K562 (cell line): ENCODE results near the gene MOXD1. TPM values are rescaled to one million over a fixed set of nuclear protein-coding genes. Genes with fewer than 3 reads are reported as not detected.

Source experiments
- ATAC-seq: fragments of 200-7000 bp; cut with Tn5 transposase; 3 replicates; pipeline ENCODE4 v1.9.1; 2020; ENCODE audit warnings: moderate library complexity
- BruUV-seq: library from RNA; stranded (reverse); fragments of 400-500 nt; replicated peaks from 2 replicates; lab custom pipeline; 2021; lab: Mats Ljungman, UMichigan
- CTCF ChIA-PET: fragments of 300-600 bp; formaldehyde crosslinking; extraction: SDS; loops from one replicate; lab custom pipeline; 2021; ENCODE audit warnings: low intra/inter-chr PET ratio; lab: Yijun Ruan, JAX
- POLR2A ChIA-PET: fragments of 300-600, 350-650 bp; sonication (Branson Sonifier 250); formaldehyde crosslinking; extraction: SDS; loops from one replicate; lab custom pipeline; 2021; ENCODE audit warnings: antibody characterized with exemption, inconsistent platforms; lab: Yijun Ruan, JAX
- DNase-seq, 4 experiments: peaks; one replicate each; pipeline versions ENCODE4 v3.0.0 to v3.0.0-alpha.2; 2011 to 2018; ENCODE audit warnings: low spot score in 3 of 4, mixed read lengths in 3 of 4; ENCODE audit errors: extremely low read depth in 1 of 4
- FAIRE-seq: peaks from 2 replicates; lab custom pipeline; 2011; peaks lifted over from hg19 to GRCh38; lab: Jason Lieb, UNC
- H2AFZ ChIP-seq: 2 replicates; pipeline ENCODE4 v1.6.0; 2011; ENCODE audit warnings: low read depth, low read length, control low read depth, inconsistent platforms
- H3K27ac ChIP-seq: fragments of 200-600 bp; 3 replicates; pipeline ENCODE4 v1.8.0; 2011; ENCODE audit warnings: low read depth, mild to moderate bottlenecking, control low read depth, inconsistent platforms, low read length, moderate library complexity, mixed read lengths; ENCODE audit errors: extremely low read depth
- H3K27me3 ChIP-seq, 2 experiments: fragments of 300-600 bp in 1 of 2; 2 replicates in 1 of 2; 3 replicates in 1 of 2; pipeline versions ENCODE4 v1.6.0 to v1.8.0; 2011; ENCODE audit warnings: inconsistent platforms in 2 of 2, low read length in 2 of 2, mild to moderate bottlenecking in 1 of 2, mixed read lengths in 1 of 2, moderate library complexity in 1 of 2; ENCODE audit not compliant: control insufficient read depth in 2 of 2, insufficient read depth in 2 of 2
- H3K36me3 ChIP-seq: fragments of 300-600 bp; 3 replicates; pipeline ENCODE4 v1.8.0; 2011; ENCODE audit warnings: mild to moderate bottlenecking, low read length, inconsistent platforms; ENCODE audit not compliant: control insufficient read depth, insufficient read depth
- H3K4me1 ChIP-seq, 2 experiments: fragments of 200-600 bp in 1 of 2; replicated peaks in 1 of 2; 2 replicates in 1 of 2; 3 replicates in 1 of 2; pipeline versions ENCODE4 v1.5.1 to v1.8.0; 2011; ENCODE audit warnings: inconsistent platforms in 2 of 2, low read length in 2 of 2, mild to moderate bottlenecking in 1 of 2, mixed read lengths in 1 of 2, moderate library complexity in 1 of 2; ENCODE audit not compliant: control insufficient read depth in 2 of 2, insufficient read depth in 2 of 2
- H3K4me2 ChIP-seq: 2 replicates; pipeline ENCODE4 v1.6.1; 2011; ENCODE audit warnings: low read length, control low read depth, inconsistent platforms, mixed read lengths; ENCODE audit not compliant: insufficient read depth
- H3K4me3 ChIP-seq: fragments of 200-600 bp; sonication (generic), shearing (Covaris generic); 2 replicates; pipeline ENCODE4 v1.5.1; 2016; ENCODE audit warnings: control low read depth, inconsistent platforms
- H3K79me2 ChIP-seq: fragments of 200-600 bp; 3 replicates; pipeline ENCODE4 v1.8.0; 2011; ENCODE audit warnings: low read length, inconsistent platforms; ENCODE audit not compliant: control insufficient read depth, insufficient read depth
- H3K9ac ChIP-seq, 2 experiments: 2 replicates each; pipeline versions ENCODE4 v1.6.0 to v1.6.1; 2011; ENCODE audit warnings: low read depth in 2 of 2, low read length in 2 of 2, control low read depth in 1 of 2, inconsistent platforms in 1 of 2, mild to moderate bottlenecking in 1 of 2, mixed read lengths in 1 of 2; ENCODE audit not compliant: insufficient read depth in 1 of 2
- H3K9me1 ChIP-seq: one replicate; pipeline ENCODE4 v1.6.0; 2011; ENCODE audit warnings: inconsistent platforms, mild to moderate bottlenecking, low read length, moderate library complexity; ENCODE audit not compliant: control insufficient read depth, insufficient read depth
- H3K9me3 ChIP-seq: replicated peaks from 2 replicates; pipeline ENCODE4 v1.5.1; 2011; ENCODE audit warnings: low read depth, low read length, inconsistent platforms; ENCODE audit not compliant: control insufficient read depth, insufficient read depth
- H4K20me1 ChIP-seq: replicated peaks from 2 replicates; pipeline ENCODE4 v1.6.1; 2011; ENCODE audit warnings: low read length, inconsistent platforms, mixed read lengths; ENCODE audit not compliant: control insufficient read depth, insufficient read depth
- ASH1L ChIP-seq: fragments of 450-650 bp; IDR thresholded peaks from 2 replicates; pipeline ENCODE4 v1.6.1; 2018; ENCODE audit warnings: borderline replicate concordance, mild to moderate bottlenecking, low read depth; ENCODE audit not compliant: partially characterized antibody
- E2F8 ChIP-seq: fragments of 450-650 bp; IDR thresholded peaks from 2 replicates; pipeline ENCODE4 v1.7.1; 2018; ENCODE audit warnings: mild to moderate bottlenecking, low read depth; ENCODE audit not compliant: partially characterized antibody
- ESRRA ChIP-seq: fragments of 450-650 bp; IDR thresholded peaks from 2 replicates; pipeline ENCODE4 v1.6.1; 2014; ENCODE audit warnings: low read depth, mild to moderate bottlenecking, moderate library complexity, borderline replicate concordance
- HES1 ChIP-seq: fragments of 450-650 bp; IDR thresholded peaks from 2 replicates; pipeline ENCODE4 v1.6.1; 2016; ENCODE audit warnings: low read depth, mild to moderate bottlenecking, moderate library complexity
- HOMEZ ChIP-seq: fragments of 250-450 bp; sonication (Bioruptor Pico); IDR thresholded peaks from 2 replicates; pipeline ENCODE4 v1.4.0; 2020; ENCODE audit warnings: mild to moderate bottlenecking, moderate library complexity
- IRF2 ChIP-seq: sonication (generic); formaldehyde crosslinking; IDR thresholded peaks from 2 replicates; pipeline ENCODE4 v1.8.1; 2022; ENCODE audit warnings: mild to moderate bottlenecking, missing genetic modification reagents
- SAFB2 ChIP-seq: fragments of 200-400 bp; formaldehyde crosslinking; IDR thresholded peaks from 2 replicates; pipeline ENCODE4 v1.6.1; 2018; ENCODE audit warnings: borderline replicate concordance, low read length, low read depth, moderate library complexity; ENCODE audit not compliant: severe bottlenecking
- ZBTB11 ChIP-seq, 3 experiments: fragments of 200-800 bp in 1 of 3; fragments of 250-450 bp in 1 of 3; fragments of 450-650 bp in 1 of 3; sonication (Bioruptor Pico) in 1 of 3; sonication (Bioruptor generic) in 1 of 3; formaldehyde crosslinking in 1 of 3; IDR thresholded peaks; 2 replicates each; pipeline versions ENCODE4 v1.6.1 to v1.8.0; 2016 to 2022; ENCODE audit warnings: mild to moderate bottlenecking in 2 of 3, missing genetic modification characterization in 2 of 3, missing compliant biosample characterization in 1 of 3, moderate library complexity in 1 of 3
- ZNF274 ChIP-seq: IDR thresholded peaks from 2 replicates; pipeline ENCODE4 v1.6.1; 2011; ENCODE audit warnings: low read depth, mild to moderate bottlenecking, low read length, moderate library complexity, borderline replicate concordance
- ZNF384 ChIP-seq: IDR thresholded peaks from 2 replicates; pipeline ENCODE4 v1.6.1; 2012; ENCODE audit warnings: low read depth, low read length, improper control_type of control experiment
- ZNF668 ChIP-seq: fragments of 250-450 bp; sonication (Bioruptor Pico); IDR thresholded peaks from 2 replicates; pipeline ENCODE4 v1.8.0; 2022; ENCODE audit warnings: mild to moderate bottlenecking, inconsistent platforms
- WGBS: fragments of 100-300 bp; shearing (Covaris generic); methylation state at CpG from one replicate; pipeline ENCODE4 v1.1.6; 2016; ENCODE audit warnings: low coverage, mixed read lengths; ENCODE audit not compliant: insufficient coverage; ENCODE audit errors: missing lambda C conversion rate; 5-methylcytosine and 5-hydroxymethylcytosine counted together
- in situ Hi-C: fragments of 300-500 bp; cut with MboI; formaldehyde crosslinking; loops from 4 replicates; pipeline ENCODE4 v1.15.0; 2018; ENCODE audit warnings: inconsistent platforms, mixed read lengths
- intact Hi-C: fragments of 100-400 bp; cut with micrococcal nuclease; formaldehyde crosslinking; loops from 2 replicates; pipeline ENCODE4 v1.14.2; 2022
- polyA plus RNA-seq, 8 experiments: library from polyadenylated mRNA; depleted of rRNA in 4 of 8; stranded (reverse) in 5 of 8; unstranded in 3 of 8; fragments of >200 nt; fragmentation: Nextera tagmentation in 2 of 8; fragmentation: Illumina TruSeq in 1 of 8; extraction: Ambion mirVana in 2 of 8; extraction: Trizol in 1 of 8; gene quantifications; 2 replicates each; pipeline versions ENCODE4 v1.2.1 to v1.2.3, GENCODE V29; 2011 to 2014; ENCODE audit warnings: inconsistent platforms in 1 of 8, missing spikeins in 1 of 8
- total RNA-seq, 7 experiments: library from RNA; depleted of rRNA in 6 of 7; stranded (reverse); fragments of >200 nt in 6 of 7; fragmentation: Illumina TruSeq in 2 of 7; extraction: Trizol in 2 of 7; gene quantifications; 2 replicates each; pipeline versions ENCODE4 v1.2.1 to v1.2.3, GENCODE V29; 2011 to 2021; ENCODE audit warnings: low replicate concordance in 1 of 7

MOXD1 gene
- total and polyA plus RNA-seq, 9 of the 15 experiments (the other 6 are each of a cell fraction or from before 2014, with no cell fraction given) = not detected

- FAIRE-seq = no peak
- no peaks in the 10 kb centered on the region for H4K20me1 ChIP-seq
- no peak overlapping the region for H3K4me2 ChIP-seq
- POLR2A ChIA-PET = no interaction called here
- in situ Hi-C loops = no loop called here
- no peak overlapping the region for H3K4me3 ChIP-seq
- no peaks in the 10 kb centered on the region for H3K27me3 ChIP-seq
- DNase-seq = no peak
- no TSS peak for BruUV-seq
- no peak overlapping the region for H3K9ac ChIP-seq
- intact Hi-C loops = no loop called here
- H3K36me3 ChIP-seq = no peaks in the 10 kb centered on the region
- no peak overlapping the region for H2AFZ ChIP-seq
- H3K9me3 ChIP-seq = no peaks in the 10 kb centered on the region
- H3K27ac ChIP-seq = no peak overlapping the region
- no peaks in the 10 kb centered on the region for H3K4me1 ChIP-seq
- WGBS = 2% methylated on average over 7 of the region's 7 CpGs
- H3K79me2 ChIP-seq = no peaks in the 10 kb centered on the region
- CTCF ChIA-PET = no interaction called here
- no peak for ATAC-seq
- no peaks in the 10 kb centered on the region for H3K9me1 ChIP-seq
- TF ChIP-seq ZNF668 = no peak
- TF ChIP-seq E2F8 = no peak
- no peak for TF ChIP-seq ZNF274
- no peak for TF ChIP-seq IRF2 (CRISPR knock-in tag)
- no peak for TF ChIP-seq ESRRA
- TF ChIP-seq HES1 = no peak
- no peak for TF ChIP-seq SAFB2
- TF ChIP-seq HOMEZ = no peak
- TF ChIP-seq ASH1L = no peak
- TF ChIP-seq ZBTB11 (CRISPR knock-in tag; IDR thresholded peaks at IDR 0.05) = no peak
- TF ChIP-seq ZNF384 = no peak
Observed at GRCh38 chr6:132247381-132248159, 153.7 kb downstream of the MOXD1 start.
